Measurements from ENCODE around the gene LAMA5.

GRCh38 chr20:62413896-62414481, 46.9 kb upstream of the LAMA5 start:
- TF ChIP-seq PBX3 (IDR thresholded peaks at IDR 0.05) (no peak), MAX (IDR thresholded peaks at IDR 0.05; ENCODE audit: low read depth) (no peak), JUND (IDR thresholded peaks at IDR 0.05) (no peak), ELF1 (IDR thresholded peaks at IDR 0.05) (no peak), ZBTB33 (IDR thresholded peaks at IDR 0.05; ENCODE audit: borderline replicate concordance, low read depth) (no peak), EP300 (IDR thresholded peaks at IDR 0.05; ENCODE audit: borderline replicate concordance in 1 of 2, low read depth in 1 of 2, low read length in 1 of 2) (no peak), GATA2 (CRISPR knock-in tag; IDR thresholded peaks at IDR 0.05) (no peak), CTCF (IDR thresholded peaks at IDR 0.05) (peak; percentile 27; the same call in 1 of the 2 replicates), REST (IDR thresholded peaks at IDR 0.05; ENCODE audit: low read depth, low read length) (no peak)
